GM12865 (cell line): Measurements from ENCODE around the gene URM1.
A peak's percentile ranks its signal among the peaks of the same experiment; 100 is the strongest.

ENCODE experiments used
- DNase-seq: peaks from one replicate; pipeline ENCODE4 v3.0.0; 2010; ENCODE audit warnings: low read depth
- H3K4me3 ChIP-seq: 2 replicates; pipeline ENCODE4 v1.5.1; 2011; ENCODE audit warnings: mild to moderate bottlenecking, low read depth, low read length, control low read depth
- CTCF ChIP-seq: IDR thresholded peaks from 2 replicates; pipeline ENCODE4 v1.5.1; 2011; ENCODE audit warnings: low read length, control low read depth, low read depth, inconsistent platforms; ENCODE audit not compliant: insufficient read depth; ENCODE audit errors: missing control alignments

URM1 gene

GRCh38 chr9:128414461-128414860 is 43.3 kb downstream of the URM1 start:
- no peak for DNase-seq
- TF ChIP-seq CTCF, result peak; percentile 5
- H3K4me3 ChIP-seq, result no peak overlapping the region

- TF ChIP-seq CTCF, result no peak
Observed at GRCh38 chr9:128415281-128415680, 44.1 kb downstream of the URM1 start.

GRCh38 chr9:128416014-128416413 is 44.8 kb downstream of the URM1 start:
- H3K4me3 ChIP-seq, result no peak overlapping the region
- no peak for TF ChIP-seq CTCF
- no peak for DNase-seq

More at GRCh38 chr9:128415281-128415680, 44.1 kb downstream of the URM1 start:
- H3K4me3 ChIP-seq, result no peak overlapping the region
- DNase-seq, result no peak

GRCh38 chr9:128416432-128417019 is 45.4 kb downstream of the URM1 start:
- no peak for TF ChIP-seq CTCF
- no peak overlapping the region for H3K4me3 ChIP-seq
- no peak for DNase-seq

- no peak overlapping the region for H3K4me3 ChIP-seq
- DNase-seq, result no peak
- TF ChIP-seq CTCF, result no peak
Observed at GRCh38 chr9:128419061-128419925, 48.1 kb downstream of the URM1 start.

GRCh38 chr9:128420060-128420650 is 49.0 kb downstream of the URM1 start:
- peak overlapping the region; percentile 80 for H3K4me3 ChIP-seq
- TF ChIP-seq CTCF, result peak; percentile 82
- DNase-seq, result peak; percentile 76
